PFSK-1 (cell line): Measurements from ENCODE around the gene NANP. TPM values are rescaled to one million over a fixed set of nuclear protein-coding genes. Genes with fewer than 3 reads are reported as not detected.
A peak's percentile ranks its signal among the peaks of the same experiment; 100 is the strongest.

Experiments used
- FOXP2 ChIP-seq: optimal IDR thresholded peaks from 2 replicates; pipeline ENCODE3; 2011; ENCODE audit warnings: borderline replicate concordance, control low read depth, inconsistent platforms; ENCODE audit not compliant: insufficient read depth; ENCODE audit errors: extremely low read length, extremely low read depth
- POLR2AphosphoS5 ChIP-seq: IDR thresholded peaks from 2 replicates; pipeline ENCODE4 v1.6.1; 2012; ENCODE audit warnings: low read depth, mild to moderate bottlenecking, control low read depth, low read length, moderate library complexity
- SIN3A ChIP-seq: IDR thresholded peaks from 2 replicates; pipeline ENCODE4 v1.6.1; 2012; ENCODE audit warnings: mild to moderate bottlenecking, low read length, moderate library complexity, borderline replicate concordance; ENCODE audit not compliant: insufficient read depth
- TAF1 ChIP-seq: IDR thresholded peaks from 2 replicates; pipeline ENCODE4 v1.6.1; 2012; ENCODE audit warnings: low read length, control low read depth, borderline replicate concordance; ENCODE audit not compliant: insufficient read depth
- polyA plus RNA-seq: library from polyadenylated mRNA; unstranded; fragments of >200 nt; gene quantifications from one replicate; pipeline ENCODE4 v1.2.1, GENCODE V29; 2012; ENCODE audit warnings: low read depth, missing spikeins; ENCODE audit not compliant: insufficient read length
- TF ChIP-seq, protein P1 (sequence below), 2 experiments: IDR thresholded peaks; 2 replicates each; pipeline versions ENCODE4 v1.6.1 to v1.8.0; 2011 to 2012; ENCODE audit warnings: low read depth in 2 of 2, low read length in 2 of 2, control low read depth in 1 of 2, inconsistent platforms in 1 of 2, mild to moderate bottlenecking in 1 of 2, moderate library complexity in 1 of 2; ENCODE audit not compliant: insufficient read depth in 1 of 2

The NANP gene
- 2.8 TPM for polyA plus RNA-seq

DNA sequence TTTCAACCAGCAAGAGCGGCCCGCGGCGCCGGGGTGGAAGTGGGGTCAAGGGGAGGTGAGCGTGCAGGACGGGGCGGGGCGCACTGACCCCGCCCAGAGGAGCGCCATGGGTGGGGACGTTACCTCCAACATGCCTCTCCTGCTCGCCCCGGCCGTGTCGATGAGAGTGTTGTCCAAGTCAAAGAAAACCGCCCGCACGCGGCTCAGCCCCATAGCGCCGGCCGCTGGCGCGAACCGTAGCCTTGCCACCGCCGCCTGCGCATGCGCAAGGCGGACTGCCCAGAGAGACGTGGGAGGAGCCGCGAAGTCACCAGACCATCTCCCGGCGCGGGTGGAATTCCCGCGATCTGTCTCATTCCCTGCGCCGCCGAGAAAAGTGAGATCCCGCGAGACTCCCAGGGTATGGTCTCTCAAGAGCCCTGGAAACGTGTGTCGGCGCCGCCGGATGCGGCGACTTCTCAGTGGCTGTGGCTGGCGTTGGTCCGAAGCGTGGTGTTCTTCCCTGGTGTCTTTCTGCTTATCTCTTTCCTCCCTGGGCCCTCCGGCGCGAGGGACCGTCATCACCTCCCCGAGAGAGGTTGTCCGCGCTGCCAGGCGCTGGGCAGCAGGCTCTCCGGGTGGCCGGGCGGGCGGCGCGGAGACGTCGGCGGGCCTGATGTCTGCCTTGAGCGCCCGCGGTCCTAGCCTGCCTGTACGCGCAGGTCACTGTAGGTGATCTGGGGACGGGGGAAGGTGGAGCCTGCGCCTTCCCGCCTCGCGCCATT is at the start of gene NANP:
Gene NANP (minus strand): TSS at position 279 of the 764 bp plus-strand sequence. CDS start 66 bp downstream, at position 213.
- TF ChIP-seq FOXP2: peak; percentile 66
- TF ChIP-seq TAF1: peak; percentile 71; the same call in 1 of the 2 replicates
- TF ChIP-seq, protein P1, sequence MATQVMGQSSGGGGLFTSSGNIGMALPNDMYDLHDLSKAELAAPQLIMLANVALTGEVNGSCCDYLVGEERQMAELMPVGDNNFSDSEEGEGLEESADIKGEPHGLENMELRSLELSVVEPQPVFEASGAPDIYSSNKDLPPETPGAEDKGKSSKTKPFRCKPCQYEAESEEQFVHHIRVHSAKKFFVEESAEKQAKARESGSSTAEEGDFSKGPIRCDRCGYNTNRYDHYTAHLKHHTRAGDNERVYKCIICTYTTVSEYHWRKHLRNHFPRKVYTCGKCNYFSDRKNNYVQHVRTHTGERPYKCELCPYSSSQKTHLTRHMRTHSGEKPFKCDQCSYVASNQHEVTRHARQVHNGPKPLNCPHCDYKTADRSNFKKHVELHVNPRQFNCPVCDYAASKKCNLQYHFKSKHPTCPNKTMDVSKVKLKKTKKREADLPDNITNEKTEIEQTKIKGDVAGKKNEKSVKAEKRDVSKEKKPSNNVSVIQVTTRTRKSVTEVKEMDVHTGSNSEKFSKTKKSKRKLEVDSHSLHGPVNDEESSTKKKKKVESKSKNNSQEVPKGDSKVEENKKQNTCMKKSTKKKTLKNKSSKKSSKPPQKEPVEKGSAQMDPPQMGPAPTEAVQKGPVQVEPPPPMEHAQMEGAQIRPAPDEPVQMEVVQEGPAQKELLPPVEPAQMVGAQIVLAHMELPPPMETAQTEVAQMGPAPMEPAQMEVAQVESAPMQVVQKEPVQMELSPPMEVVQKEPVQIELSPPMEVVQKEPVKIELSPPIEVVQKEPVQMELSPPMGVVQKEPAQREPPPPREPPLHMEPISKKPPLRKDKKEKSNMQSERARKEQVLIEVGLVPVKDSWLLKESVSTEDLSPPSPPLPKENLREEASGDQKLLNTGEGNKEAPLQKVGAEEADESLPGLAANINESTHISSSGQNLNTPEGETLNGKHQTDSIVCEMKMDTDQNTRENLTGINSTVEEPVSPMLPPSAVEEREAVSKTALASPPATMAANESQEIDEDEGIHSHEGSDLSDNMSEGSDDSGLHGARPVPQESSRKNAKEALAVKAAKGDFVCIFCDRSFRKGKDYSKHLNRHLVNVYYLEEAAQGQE (IDR thresholded peaks at IDR 0.05; ENCODE audit: insufficient read depth in 1 of 2, low read depth in 2 of 2, low read length in 2 of 2): peak; percentile 12 to 42; a peak in 1 of 4 replicates
- TF ChIP-seq POLR2AphosphoS5: peak; percentile 93
- 0 out of 2 replicates have a peak, but pooled peaks have one; percentile 54 for TF ChIP-seq SIN3A

DNA sequence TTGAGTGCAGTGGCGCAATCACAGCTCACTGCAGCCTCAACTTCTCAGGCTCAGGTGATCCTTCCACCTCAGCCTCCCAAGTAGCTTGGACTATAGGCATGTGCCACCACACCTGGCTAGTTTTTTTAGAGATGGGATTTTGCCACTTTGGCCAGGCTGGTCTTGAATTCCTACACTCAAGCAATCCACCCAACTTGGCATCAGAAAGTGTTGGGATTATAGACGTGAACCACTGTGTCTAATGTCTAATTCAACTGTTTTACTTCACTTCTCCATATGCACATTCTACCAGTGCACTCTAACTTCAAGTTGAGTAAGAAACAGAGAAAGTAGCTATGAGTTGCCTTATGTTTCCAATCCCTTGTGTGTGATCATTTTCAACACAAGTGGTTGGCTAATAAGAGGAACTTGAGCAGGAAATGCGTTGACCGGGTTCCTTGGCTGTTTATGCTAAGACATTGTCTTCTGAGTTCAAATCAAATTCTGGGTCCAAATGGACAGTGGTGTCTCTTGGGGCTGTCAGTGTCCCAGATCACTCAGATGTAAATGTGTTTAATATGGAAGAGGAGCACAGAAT is 48.9 kb upstream of the NANP start:
- TF ChIP-seq FOXP2 (no peak), TAF1 (no peak), POLR2AphosphoS5 (no peak), SIN3A (no peak)
- TF ChIP-seq, protein P1 (IDR thresholded peaks at IDR 0.05; ENCODE audit: insufficient read depth in 1 of 2, low read depth in 2 of 2, low read length in 2 of 2): no peak

DNA sequence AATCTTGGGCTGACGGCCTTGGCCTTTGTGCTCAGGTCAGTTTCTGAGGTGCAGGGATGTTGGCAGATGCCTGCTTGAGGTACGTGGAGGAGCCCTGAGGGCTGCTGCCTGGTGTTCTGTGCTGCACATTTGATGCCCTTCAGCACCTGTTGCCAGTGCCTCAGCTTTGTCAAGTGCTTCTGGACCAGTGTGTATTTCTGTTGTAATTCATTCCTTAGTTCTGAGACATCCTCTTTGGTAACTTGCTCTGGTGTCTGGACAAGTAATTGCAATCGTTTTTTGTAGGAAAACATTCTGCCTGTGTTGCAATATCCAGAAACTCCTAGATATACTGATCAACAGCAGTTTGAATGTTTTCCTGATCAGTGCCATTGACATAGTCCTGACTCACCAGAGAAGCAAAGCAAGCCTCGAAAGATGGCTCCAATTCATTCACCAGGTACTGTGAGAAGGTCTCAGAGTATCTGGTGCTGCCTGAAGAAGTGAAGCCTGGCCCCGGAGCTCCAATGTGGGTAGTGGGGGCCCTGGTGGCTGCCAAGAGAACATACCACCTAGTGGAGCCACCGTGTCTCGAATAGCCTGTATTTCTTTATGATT is 46.1 kb upstream of the NANP start:
- TF ChIP-seq TAF1 (no peak), FOXP2 (no peak), POLR2AphosphoS5 (no peak), SIN3A (no peak)
- TF ChIP-seq, protein P1 (IDR thresholded peaks at IDR 0.05; ENCODE audit: insufficient read depth in 1 of 2, low read depth in 2 of 2, low read length in 2 of 2): no peak

- no peak for TF ChIP-seq FOXP2
- TF ChIP-seq POLR2AphosphoS5: no peak
- TF ChIP-seq TAF1: no peak
- no peak for TF ChIP-seq SIN3A
- TF ChIP-seq, protein P1 (IDR thresholded peaks at IDR 0.05; ENCODE audit: insufficient read depth in 1 of 2, low read depth in 2 of 2, low read length in 2 of 2): no peak
Measured at GRCh38 chr20:25668446-25668845, 44.6 kb upstream of the NANP start.
